GM18519 (cell line): Measurements from ENCODE around the gene GOLPH3L.
"Not testable (repeated sequence)": the region's sequence is repeated elsewhere in the genome, so short reads cannot be mapped to it uniquely, and the experiment has no call there.

Experiments used
- ATAC-seq: cut with Tn5 transposase; IDR thresholded peaks from one replicate; pipeline ENCODE4 v1.9.1; 2021; ENCODE audit warnings: mild to moderate bottlenecking, moderate library complexity; ENCODE audit not compliant: unreplicated experiment, low FRiP score

Gene GOLPH3L

GRCh38 chr1:150619576-150620509, 77.1 kb downstream of the GOLPH3L start:
- no peak for ATAC-seq

GRCh38 chr1:150615346-150616201, 81.4 kb downstream of the GOLPH3L start:
- ATAC-seq, result no peak

DNA sequence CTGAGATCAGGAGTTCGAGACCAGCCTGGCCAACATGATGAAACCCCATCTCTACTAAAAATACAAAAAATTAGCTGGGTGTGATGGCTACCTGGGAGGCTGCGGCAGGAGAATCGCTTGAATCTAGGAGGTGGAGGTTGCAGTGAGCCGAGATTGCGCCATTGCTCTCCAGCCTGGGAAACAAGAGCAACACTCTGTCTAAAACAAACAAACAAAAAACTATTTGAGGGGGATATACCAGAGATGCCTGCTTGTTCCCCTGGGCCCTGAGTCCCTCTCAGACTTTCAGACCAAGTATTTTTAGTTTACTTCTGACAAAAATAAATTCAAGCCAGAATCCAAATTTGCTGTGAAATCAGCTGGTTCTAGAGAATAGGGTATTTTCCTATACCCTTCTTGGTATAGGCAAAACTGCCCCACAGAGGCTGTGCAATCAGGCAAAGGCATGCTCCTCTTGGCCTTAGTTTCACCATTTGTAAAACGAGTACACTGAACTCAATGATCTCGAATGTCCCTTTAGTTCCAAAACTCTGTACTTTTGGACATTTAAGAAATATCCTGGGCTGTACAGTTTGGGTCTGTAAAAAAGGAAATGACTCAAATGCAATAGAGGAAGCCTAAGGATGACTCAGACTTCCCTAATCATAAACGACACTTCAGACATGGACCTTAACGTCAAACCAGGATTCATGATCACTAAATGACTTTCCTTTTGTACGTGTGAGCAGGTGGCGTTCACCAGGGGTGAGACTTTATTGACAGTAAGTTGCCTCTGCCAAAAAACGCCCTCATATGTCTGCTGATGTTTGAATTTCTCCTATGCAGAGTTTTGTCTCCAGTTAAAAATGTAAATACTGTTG, 83.7 kb downstream of the GOLPH3L start:
- ATAC-seq, result no peak

- no peak for ATAC-seq
Measured at GRCh38 chr1:150612014-150612345, 85.0 kb downstream of the GOLPH3L start.

DNA sequence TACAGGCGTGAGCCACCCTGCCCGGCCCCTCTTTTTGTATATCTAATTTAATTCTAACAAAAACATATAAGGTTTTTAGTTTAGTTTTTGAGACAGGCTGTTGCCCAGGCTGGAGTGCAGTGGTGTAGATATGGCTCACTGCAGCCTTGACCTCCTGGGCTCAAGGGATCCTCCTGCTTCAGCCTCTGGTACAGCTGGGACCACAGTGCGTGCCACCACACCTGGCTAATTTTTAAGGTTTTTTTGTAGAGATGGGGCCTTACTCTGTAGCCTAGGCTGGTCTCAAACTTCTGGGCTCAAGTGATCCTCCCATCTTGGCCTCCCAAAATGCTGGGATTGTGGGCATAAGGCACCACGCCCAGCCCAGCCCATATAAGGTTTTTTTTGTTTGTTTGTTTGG, 86.4 kb downstream of the GOLPH3L start:
- no peak for ATAC-seq

- ATAC-seq, result no peak
Measured at GRCh38 chr1:150609732-150610131, 87.2 kb downstream of the GOLPH3L start.

DNA sequence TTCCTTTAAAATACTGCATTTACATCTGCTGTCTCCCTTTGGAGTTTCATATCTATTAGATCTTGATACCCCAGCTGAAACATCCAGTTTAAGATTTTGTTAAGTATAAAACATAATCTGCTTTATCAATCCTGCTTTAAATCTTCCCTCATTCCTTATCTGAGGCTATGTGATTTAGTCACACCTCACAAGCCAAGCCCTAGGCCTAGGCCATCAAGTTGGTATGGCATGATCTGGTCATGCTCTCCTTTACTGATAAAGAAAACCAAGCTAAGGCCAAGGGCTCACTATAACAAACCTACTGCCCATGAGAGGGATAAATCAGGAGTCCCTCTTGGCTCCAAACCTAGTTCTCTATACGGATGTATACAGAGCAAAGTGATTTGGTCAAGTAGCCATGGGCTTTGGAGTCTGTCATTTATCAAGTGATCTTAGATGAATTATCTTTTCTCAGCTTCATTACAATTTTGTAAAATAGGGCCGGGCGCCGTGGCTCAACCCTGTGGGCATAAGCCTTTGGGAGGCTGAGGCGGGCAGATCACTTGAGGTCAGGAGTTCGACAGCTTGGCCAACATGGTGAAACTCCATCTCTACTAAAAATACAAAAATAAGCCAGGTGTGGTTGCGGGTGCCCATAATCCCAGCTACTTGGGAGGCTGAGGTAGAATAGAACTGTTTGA, 90.4 kb downstream of the GOLPH3L start:
- ATAC-seq, result no peak

DNA sequence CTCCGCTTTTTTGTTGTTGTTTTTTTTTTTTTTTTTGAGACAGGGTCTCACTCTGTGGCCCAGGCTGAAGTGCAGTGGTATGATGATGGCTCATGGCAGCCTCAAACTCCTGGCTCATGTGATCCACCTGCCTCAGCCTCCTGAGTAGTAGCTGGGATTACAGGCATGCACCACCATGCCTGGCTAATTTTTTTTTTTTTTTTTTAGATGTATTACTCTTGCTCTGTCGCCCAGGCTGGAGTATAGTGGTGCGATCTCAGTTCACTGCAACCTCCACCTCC, 91.6 kb downstream of the GOLPH3L start:
- not testable (repeated sequence) for ATAC-seq

- ATAC-seq, result no peak
Measured at GRCh38 chr1:150604226-150604588, 92.7 kb downstream of the GOLPH3L start.

DNA sequence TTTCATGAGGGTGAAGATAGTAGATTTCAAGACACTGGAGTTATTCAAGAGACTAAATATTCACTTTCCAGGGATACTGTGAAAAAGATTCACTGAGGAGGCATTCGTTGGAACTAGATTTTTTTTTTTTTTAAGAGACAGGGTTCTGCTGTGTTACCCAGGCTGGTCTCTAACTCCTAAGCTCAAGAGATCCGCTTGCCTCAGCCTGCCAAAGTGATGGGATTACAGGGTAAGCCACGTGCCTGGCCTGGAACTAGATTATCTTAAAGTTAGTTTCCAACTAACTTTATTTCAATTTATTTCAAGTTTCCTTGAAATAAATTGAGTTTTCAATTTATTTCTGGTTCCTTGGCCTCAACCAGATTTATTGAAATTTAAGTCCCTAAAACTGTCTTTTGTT, 93.2 kb downstream of the GOLPH3L start:
- ATAC-seq, result no peak

- ATAC-seq, result not testable (repeated sequence)
Measured at GRCh38 chr1:150602372-150602771, 94.6 kb downstream of the GOLPH3L start.

- no peak for ATAC-seq
Measured at GRCh38 chr1:150601540-150601939, 95.4 kb downstream of the GOLPH3L start.

- not testable (repeated sequence) for ATAC-seq
Measured at GRCh38 chr1:150598346-150598745, 98.6 kb downstream of the GOLPH3L start.

- ATAC-seq, result no peak
Measured at GRCh38 chr1:150596976-150597375, 100.0 kb downstream of the GOLPH3L start.
